ENCODE results near the gene KCMF1. TPM values are rescaled to one million over a fixed set of nuclear protein-coding genes. Genes with fewer than 3 reads are reported as not detected.

The KCMF1 gene
- polyA plus RNA-seq, 1 of the 3 experiments (the other 2 are of a cell fraction) = 37.0 TPM

DNA sequence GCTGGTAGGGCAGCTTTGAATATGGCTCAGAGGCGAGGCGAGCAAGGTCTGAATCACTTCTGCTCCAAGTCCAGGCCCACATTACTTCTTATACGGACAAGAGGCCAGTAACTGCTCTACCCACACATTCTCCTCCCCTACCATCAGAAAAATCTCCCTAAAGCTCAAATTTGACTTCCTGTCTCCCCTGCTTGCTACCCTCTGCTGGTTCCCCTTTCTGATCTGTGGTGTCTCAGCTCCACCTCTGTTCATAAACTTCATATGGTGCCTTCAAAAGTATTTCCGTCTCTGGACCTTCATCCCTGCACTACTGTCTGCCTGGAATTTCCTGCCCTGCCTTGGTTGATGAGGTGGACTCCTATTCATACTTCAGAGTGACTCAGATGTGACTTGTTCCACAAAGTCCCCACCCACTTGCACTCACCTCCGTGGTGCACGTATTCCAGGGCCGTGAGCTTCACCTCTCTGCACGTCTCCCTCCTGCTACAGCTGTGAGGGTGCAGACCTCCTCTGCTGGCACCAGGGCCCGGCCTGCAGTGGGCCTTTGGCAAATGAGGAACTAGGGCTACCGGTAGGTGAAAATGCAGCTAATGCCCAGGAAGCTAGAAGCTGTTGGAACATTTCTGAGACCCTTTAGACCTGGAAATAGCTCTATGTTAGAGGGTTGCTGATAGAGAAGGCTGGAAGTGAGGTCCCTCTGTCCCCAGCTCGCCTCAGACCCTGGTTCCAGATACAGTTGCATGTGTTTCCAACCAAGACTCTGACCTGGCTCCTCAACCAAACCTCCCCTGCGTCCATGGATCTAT lies 24.6 kb upstream of the KCMF1 start:
- H3K9me3 ChIP-seq = no peaks in the 10 kb centered on the region
- CTCF ChIA-PET = interaction anchor here (1.2 to 9.0 kb wide), 2 partner anchors 10 to 21 kb away, joined by 3 to 78 read pairs; no protein-coding TSS in a partner anchor
- H3K9me2 ChIP-seq = no peaks in the 10 kb centered on the region
- DNase-seq = no peak
- peak overlapping the region; percentile 46 for H3K9ac ChIP-seq
- no peaks in the 10 kb centered on the region for H4K20me1 ChIP-seq (ENCODE audit: insufficient read depth)
- H3K79me2 ChIP-seq (ENCODE audit: insufficient read depth) = no peaks in the 10 kb centered on the region; the same call in 1 of the 2 replicates
- peaks cover 7% of the 10 kb centered on the region for H3F3A ChIP-seq (replicated peaks; ENCODE audit: insufficient read depth)
- POLR2A ChIA-PET = no interaction called here
- peak overlapping the region; percentile 36 to 75; a peak in 3 of 4 replicates for H3K27ac ChIP-seq (ENCODE audit: low read depth in 2 of 2, low read length in 1 of 2)
- H3K36me3 ChIP-seq (replicated peaks in 1 of 2; ENCODE audit: control insufficient read depth in 1 of 2, insufficient read depth in 2 of 2, low read length in 1 of 2) = no peaks in the 10 kb centered on the region
- peak overlapping the region; percentile 76; the same call in 1 of the 2 replicates for H2AFZ ChIP-seq (ENCODE audit: low read depth)
- peaks cover 0 to 9% of the 10 kb centered on the region in 2 experiments; a peak in 1 of 4 replicates for H3K4me1 ChIP-seq (ENCODE audit: control insufficient read depth in 1 of 2, insufficient read depth in 2 of 2, low read depth in 1 of 2, low read length in 1 of 2)
- 32% methylated on average over 11 of the region's 12 CpGs for WGBS (ENCODE audit: low lambda C conversion rate)
- no peak overlapping the region for H3K4me2 ChIP-seq
- no peaks in the 10 kb centered on the region for H3K27me3 ChIP-seq (ENCODE audit: insufficient read depth)
- H3K4me3 ChIP-seq (ENCODE audit: low read depth in 2 of 2, low read length in 1 of 2) = no peak overlapping the region
- no peak for TF ChIP-seq EZH2phosphoT487 (IDR thresholded peaks at IDR 0.05; ENCODE audit: borderline replicate concordance, low read depth)
- TF ChIP-seq, protein P1, sequence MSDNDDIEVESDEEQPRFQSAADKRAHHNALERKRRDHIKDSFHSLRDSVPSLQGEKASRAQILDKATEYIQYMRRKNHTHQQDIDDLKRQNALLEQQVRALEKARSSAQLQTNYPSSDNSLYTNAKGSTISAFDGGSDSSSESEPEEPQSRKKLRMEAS (IDR thresholded peaks at IDR 0.05; ENCODE audit: low read depth) = peak; percentile 63; the same call in 1 of the 2 replicates
- peak in 1 of 2 experiments; percentile 57; a peak in 1 of 4 replicates for TF ChIP-seq EP300 (IDR thresholded peaks at IDR 0.05; ENCODE audit: borderline replicate concordance in 1 of 2, low read depth in 1 of 2, low read length in 1 of 2)
- peak; percentile 77 for TF ChIP-seq TCF12 (IDR thresholded peaks at IDR 0.05)
- no peak for TF ChIP-seq RCOR1 (IDR thresholded peaks at IDR 0.05; ENCODE audit: low read length)
- 0 out of 2 replicates have a peak, but pooled peaks have one; percentile 21 for TF ChIP-seq MEF2A (IDR thresholded peaks at IDR 0.05; ENCODE audit: borderline replicate concordance, low read depth)
- peak; percentile 89 for TF ChIP-seq FOSL2 (IDR thresholded peaks at IDR 0.05; ENCODE audit: borderline replicate concordance, low read depth)
- TF ChIP-seq NRF1 (IDR thresholded peaks at IDR 0.05; ENCODE audit: low read depth, low read length) = no peak
- no peak for TF ChIP-seq CHD2 (IDR thresholded peaks at IDR 0.05; ENCODE audit: low read length, partially characterized antibody)
- TF ChIP-seq, protein P2, sequence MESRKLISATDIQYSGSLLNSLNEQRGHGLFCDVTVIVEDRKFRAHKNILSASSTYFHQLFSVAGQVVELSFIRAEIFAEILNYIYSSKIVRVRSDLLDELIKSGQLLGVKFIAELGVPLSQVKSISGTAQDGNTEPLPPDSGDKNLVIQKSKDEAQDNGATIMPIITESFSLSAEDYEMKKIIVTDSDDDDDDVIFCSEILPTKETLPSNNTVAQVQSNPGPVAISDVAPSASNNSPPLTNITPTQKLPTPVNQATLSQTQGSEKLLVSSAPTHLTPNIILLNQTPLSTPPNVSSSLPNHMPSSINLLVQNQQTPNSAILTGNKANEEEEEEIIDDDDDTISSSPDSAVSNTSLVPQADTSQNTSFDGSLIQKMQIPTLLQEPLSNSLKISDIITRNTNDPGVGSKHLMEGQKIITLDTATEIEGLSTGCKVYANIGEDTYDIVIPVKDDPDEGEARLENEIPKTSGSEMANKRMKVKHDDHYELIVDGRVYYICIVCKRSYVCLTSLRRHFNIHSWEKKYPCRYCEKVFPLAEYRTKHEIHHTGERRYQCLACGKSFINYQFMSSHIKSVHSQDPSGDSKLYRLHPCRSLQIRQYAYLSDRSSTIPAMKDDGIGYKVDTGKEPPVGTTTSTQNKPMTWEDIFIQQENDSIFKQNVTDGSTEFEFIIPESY (IDR thresholded peaks at IDR 0.05; ENCODE audit: borderline replicate concordance, low read depth) = no peak
- TF ChIP-seq PBX3 (IDR thresholded peaks at IDR 0.05) = peak; percentile 44
- no peak for TF ChIP-seq USF1 (IDR thresholded peaks at IDR 0.05; ENCODE audit: borderline replicate concordance, low read depth)
- TF ChIP-seq TEAD4 (IDR thresholded peaks at IDR 0.05; ENCODE audit: borderline replicate concordance, insufficient read depth) = peak; percentile 57; the same call in 1 of the 2 replicates
- TF ChIP-seq MXI1 (IDR thresholded peaks at IDR 0.05; ENCODE audit: low read depth, low read length) = no peak
- TF ChIP-seq NFIC (IDR thresholded peaks at IDR 0.05; ENCODE audit: borderline replicate concordance) = no peak
- no peak for TF ChIP-seq YY1 (IDR thresholded peaks at IDR 0.05; ENCODE audit: low read depth)
- peak; percentile 66 for TF ChIP-seq JUND (IDR thresholded peaks at IDR 0.05)
- TF ChIP-seq CTCF (IDR thresholded peaks at IDR 0.05) = no peak
- peak; percentile 17; the same call in 1 of the 2 replicates for TF ChIP-seq TAF1 (IDR thresholded peaks at IDR 0.05; ENCODE audit: borderline replicate concordance, low read depth, low read length)
- TF ChIP-seq POLR2AphosphoS5 (IDR thresholded peaks at IDR 0.05; ENCODE audit: low read depth, low read length) = peak; percentile 78; the same call in 1 of the 2 replicates
- TF ChIP-seq FOXM1 (IDR thresholded peaks at IDR 0.05; ENCODE audit: low read depth) = no peak
- no peak for TF ChIP-seq FOXJ3 (CRISPR knock-in tag; IDR thresholded peaks at IDR 0.05)
- TF ChIP-seq ELF1 (IDR thresholded peaks at IDR 0.05) = 0 out of 2 replicates have a peak, but pooled peaks have one; percentile 23
